H1 (cell line): Measurements from ENCODE around the gene STAT5A. TPM values are rescaled to one million over a fixed set of nuclear protein-coding genes. Genes with fewer than 3 reads are reported as not detected.

Experiments
- HDAC6 ChIP-seq: IDR thresholded peaks from one replicate; pipeline ENCODE4 v1.7.1; 2012; ENCODE audit warnings: low read depth, mild to moderate bottlenecking, inconsistent platforms, low read length, moderate library complexity
- JUN ChIP-seq: IDR thresholded peaks from 2 replicates; pipeline ENCODE4 v1.6.1; 2011; ENCODE audit warnings: low read depth, mild to moderate bottlenecking, improper control_type of control experiment, low read length
- polyA plus RNA-seq, 7 experiments: library from polyadenylated mRNA; depleted of rRNA in 3 of 7; stranded (reverse) in 5 of 7; unstranded in 2 of 7; fragments of >200 nt in 5 of 7; fragments of 200-250 nt in 2 of 7; gene quantifications; 1 replicate in 5 of 7; 2 replicates in 1 of 7; 4 replicates in 1 of 7; pipeline versions ENCODE4 v1.2.1 to v1.2.3, GENCODE V29; 2011 to 2013; ENCODE audit warnings: missing spikeins in 2 of 7, mixed read lengths in 2 of 7
- total RNA-seq: library from RNA; stranded (reverse); fragmentation: NEBNext Ultra II Directional; extraction: Animal tissue kit (Norgen Biotek cat#: 25700); gene quantifications from 2 replicates; pipeline ENCODE4 v1.2.1, GENCODE V29; 2021

Gene STAT5A
- total and polyA plus RNA-seq, 2 of the 8 experiments (the other 6 are each of a cell fraction or from before 2014, with no cell fraction given): 4.2 to 5.4 TPM

- TF ChIP-seq JUN (no peak), HDAC6 (no peak)
Observed at GRCh38 chr17:42348104-42348503, 59.8 kb downstream of the STAT5A start (continued).
